SU-DHL-6 (cell line): ENCODE measurements around the gene RAB43.

Source experiments
- H2AFZ ChIP-seq: fragments of 200-600 bp; sonication (generic); 2 replicates; pipeline ENCODE4 v1.6.1; 2014; ENCODE audit warnings: low read depth, mild to moderate bottlenecking, moderate library complexity, mixed read lengths, antibody characterized with exemption, low read length; ENCODE audit not compliant: severe bottlenecking
- H3F3A ChIP-seq: fragments of 200-600 bp; shearing (Covaris generic); 2 replicates; pipeline ENCODE4 v1.6.0; 2016; ENCODE audit warnings: antibody characterized with exemption, mild to moderate bottlenecking; ENCODE audit not compliant: insufficient read depth
- H3K27ac ChIP-seq: fragments of 200-600 bp; sonication (generic); 2 replicates; pipeline ENCODE4 v1.5.1; 2016; ENCODE audit warnings: low read depth, mild to moderate bottlenecking, low read length, moderate library complexity, mixed read lengths
- H3K27me3 ChIP-seq: fragments of 200-600 bp; sonication (generic), shearing (Covaris generic); 2 replicates; pipeline ENCODE4 v1.6.0; 2014; ENCODE audit warnings: mild to moderate bottlenecking, low read length
- H3K36me3 ChIP-seq: fragments of 200-600 bp; sonication (generic); 2 replicates; pipeline ENCODE4 v1.6.1; 2014; ENCODE audit warnings: mild to moderate bottlenecking, low read length, mixed read lengths
- H3K4me2 ChIP-seq: fragments of 300-600, 200-600 bp; shearing (Covaris generic), sonication (generic); 2 replicates; pipeline ENCODE4 v1.6.0; 2014; ENCODE audit warnings: low read length, low read depth, mild to moderate bottlenecking; ENCODE audit not compliant: poor library complexity, severe bottlenecking
- H3K4me3 ChIP-seq: fragments of 200-600 bp; sonication (generic); 2 replicates; pipeline ENCODE4 v1.5.1; 2014; ENCODE audit warnings: antibody characterized with exemption, low read length, mild to moderate bottlenecking, mixed read lengths; ENCODE audit not compliant: insufficient read depth, poor library complexity, severe bottlenecking
- H3K79me2 ChIP-seq: fragments of 200-600 bp; sonication (generic); 2 replicates; pipeline ENCODE4 v1.6.1; 2014; ENCODE audit warnings: mild to moderate bottlenecking, low read length, moderate library complexity; ENCODE audit not compliant: insufficient read depth
- H3K9ac ChIP-seq: fragments of 200-600 bp; sonication (generic); 2 replicates; pipeline ENCODE4 v1.7.0; 2014; ENCODE audit warnings: mild to moderate bottlenecking, low read length
- H3K9me2 ChIP-seq: fragments of 200-600 bp; sonication (generic); replicated peaks from 2 replicates; pipeline ENCODE4 v1.6.1; 2014; ENCODE audit warnings: low read length; ENCODE audit not compliant: insufficient read depth
- H3K9me3 ChIP-seq: fragments of 200-600 bp; sonication (generic); 2 replicates; pipeline ENCODE4 v1.6.1; 2014; ENCODE audit warnings: low read length, mixed read lengths; ENCODE audit not compliant: insufficient read depth
- H4K20me1 ChIP-seq: fragments of 200-600 bp; sonication (generic); 2 replicates; pipeline ENCODE4 v1.6.1; 2014; ENCODE audit warnings: low read depth, mild to moderate bottlenecking, antibody characterized with exemption, low read length, moderate library complexity, mixed read lengths
- CTCF ChIP-seq: fragments of 200-600 bp; sonication (generic); IDR thresholded peaks from one replicate; pipeline ENCODE4 v1.5.1; 2017; ENCODE audit warnings: antibody characterized with exemption, mild to moderate bottlenecking, low read length, moderate library complexity; ENCODE audit not compliant: insufficient read depth, poor library complexity, severe bottlenecking
- EZH2phosphoT487 ChIP-seq: fragments of 200-600 bp; sonication (generic), shearing (Covaris generic); conservative IDR thresholded peaks from 2 replicates; pipeline ENCODE4 v1.6.1; 2018; ENCODE audit warnings: mild to moderate bottlenecking, antibody characterized with exemption, low read length, moderate library complexity, mixed read lengths

RAB43 gene

GRCh38 chr3:129065720-129066073 is 55.9 kb downstream of the RAB43 start:
- Histone ChIP-seq H3K27me3 (no peaks in the 10 kb centered on the region), H3F3A (no peaks in the 10 kb centered on the region), H3K9me2 (no peaks in the 10 kb centered on the region), H3K79me2 (no peaks in the 10 kb centered on the region), H3K9me3 (no peaks in the 10 kb centered on the region), H3K4me3 (no peak overlapping the region), H4K20me1 (no peaks in the 10 kb centered on the region), H3K4me2 (no peak overlapping the region), H3K36me3 (no peaks in the 10 kb centered on the region), H2AFZ (no peak overlapping the region), H3K9ac (no peak overlapping the region), H3K27ac (no peak overlapping the region)
- TF ChIP-seq EZH2phosphoT487 (no peak), CTCF (no peak)

GRCh38 chr3:129065016-129065719 is 56.4 kb downstream of the RAB43 start:
- Histone ChIP-seq H3K4me2 (no peak overlapping the region), H3K4me3 (no peak overlapping the region), H3K27me3 (no peaks in the 10 kb centered on the region), H3K36me3 (no peaks in the 10 kb centered on the region), H3K9me2 (no peaks in the 10 kb centered on the region), H4K20me1 (no peaks in the 10 kb centered on the region), H2AFZ (no peak overlapping the region), H3K9me3 (no peaks in the 10 kb centered on the region), H3F3A (no peaks in the 10 kb centered on the region), H3K79me2 (no peaks in the 10 kb centered on the region), H3K9ac (no peak overlapping the region), H3K27ac (no peak overlapping the region)
- no peak for TF ChIP-seq CTCF
- no peak for TF ChIP-seq EZH2phosphoT487

GRCh38 chr3:129063841-129064482 is 57.6 kb downstream of the RAB43 start:
- H3K27ac ChIP-seq: no peak overlapping the region
- H3F3A ChIP-seq: no peaks in the 10 kb centered on the region
- no peaks in the 10 kb centered on the region for H3K36me3 ChIP-seq
- no peak overlapping the region for H3K4me3 ChIP-seq
- H3K27me3 ChIP-seq: no peaks in the 10 kb centered on the region
- TF ChIP-seq CTCF (no peak), EZH2phosphoT487 (no peak)
- H2AFZ ChIP-seq: no peak overlapping the region
- H3K79me2 ChIP-seq: no peaks in the 10 kb centered on the region
- no peak overlapping the region for H3K9ac ChIP-seq
- H3K9me3 ChIP-seq: no peaks in the 10 kb centered on the region
- H3K9me2 ChIP-seq: no peaks in the 10 kb centered on the region
- H3K4me2 ChIP-seq: no peak overlapping the region
- H4K20me1 ChIP-seq: no peaks in the 10 kb centered on the region
